HG02759 (cell line): Measurements from ENCODE around the gene CAMTA1.

Source experiments
- ATAC-seq: cut with Tn5 transposase; IDR thresholded peaks from one replicate; pipeline ENCODE4 v1.9.1; 2021; ENCODE audit warnings: mild to moderate bottlenecking, moderate library complexity; ENCODE audit not compliant: unreplicated experiment

Gene CAMTA1

DNA sequence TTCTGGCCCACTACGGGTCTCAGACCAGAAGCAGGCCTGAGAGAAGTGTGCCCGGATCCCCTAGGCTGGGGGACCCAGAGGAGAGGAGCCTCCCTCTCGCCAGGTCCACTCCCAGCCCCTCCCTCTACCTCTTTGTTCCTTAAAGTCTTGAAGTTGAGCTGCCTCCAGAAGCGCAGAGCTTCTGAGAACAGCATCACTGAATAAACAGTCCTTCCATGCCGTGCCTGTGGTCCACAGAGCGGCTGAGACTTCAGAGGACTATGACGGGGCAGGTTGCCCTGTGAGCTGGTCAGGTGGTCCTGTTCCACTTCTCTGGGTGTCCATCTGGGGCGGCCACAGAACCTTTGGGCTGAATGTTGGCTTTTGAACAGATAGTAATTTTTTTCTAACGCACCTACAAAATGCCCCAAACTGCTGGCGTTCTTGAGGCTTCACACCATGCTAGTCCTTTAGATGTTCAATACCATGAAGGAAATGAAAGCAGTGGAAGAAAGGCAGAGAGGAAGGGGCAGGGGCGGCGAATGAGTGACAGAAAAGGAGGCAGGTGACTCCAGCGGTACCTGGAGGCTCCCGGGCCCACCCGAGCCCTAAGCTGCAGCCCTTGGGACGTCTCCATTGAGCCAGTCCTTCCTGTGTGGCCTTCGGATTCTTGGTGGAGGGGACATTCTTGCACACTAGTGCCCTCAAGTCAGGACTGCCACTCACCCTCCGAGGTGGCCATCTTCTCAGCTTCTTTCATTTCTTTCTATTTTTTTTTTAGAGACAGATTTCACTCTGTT, 746.5 kb downstream of the CAMTA1 start:
- no peak for ATAC-seq

DNA sequence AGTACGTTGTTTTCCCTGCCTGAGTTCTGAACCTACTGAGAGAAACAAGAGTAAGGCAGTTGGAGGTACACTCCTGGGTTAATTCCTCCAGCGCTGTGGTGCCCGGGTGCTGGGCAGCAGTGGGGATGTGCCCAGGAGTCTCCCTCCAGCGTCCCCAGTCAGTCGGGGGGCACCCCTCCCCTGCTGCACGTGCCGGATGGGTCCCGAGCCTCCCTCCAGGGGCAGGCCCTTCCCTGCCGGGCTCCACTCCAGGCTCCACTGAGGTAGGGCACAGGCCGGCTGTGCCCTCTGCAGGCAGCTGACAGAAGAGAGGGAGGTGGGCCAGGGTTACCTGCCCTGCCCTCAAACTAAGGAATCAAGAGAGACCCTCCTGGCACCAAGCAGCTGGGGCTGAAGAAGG, 747.8 kb downstream of the CAMTA1 start:
- no peak for ATAC-seq

DNA sequence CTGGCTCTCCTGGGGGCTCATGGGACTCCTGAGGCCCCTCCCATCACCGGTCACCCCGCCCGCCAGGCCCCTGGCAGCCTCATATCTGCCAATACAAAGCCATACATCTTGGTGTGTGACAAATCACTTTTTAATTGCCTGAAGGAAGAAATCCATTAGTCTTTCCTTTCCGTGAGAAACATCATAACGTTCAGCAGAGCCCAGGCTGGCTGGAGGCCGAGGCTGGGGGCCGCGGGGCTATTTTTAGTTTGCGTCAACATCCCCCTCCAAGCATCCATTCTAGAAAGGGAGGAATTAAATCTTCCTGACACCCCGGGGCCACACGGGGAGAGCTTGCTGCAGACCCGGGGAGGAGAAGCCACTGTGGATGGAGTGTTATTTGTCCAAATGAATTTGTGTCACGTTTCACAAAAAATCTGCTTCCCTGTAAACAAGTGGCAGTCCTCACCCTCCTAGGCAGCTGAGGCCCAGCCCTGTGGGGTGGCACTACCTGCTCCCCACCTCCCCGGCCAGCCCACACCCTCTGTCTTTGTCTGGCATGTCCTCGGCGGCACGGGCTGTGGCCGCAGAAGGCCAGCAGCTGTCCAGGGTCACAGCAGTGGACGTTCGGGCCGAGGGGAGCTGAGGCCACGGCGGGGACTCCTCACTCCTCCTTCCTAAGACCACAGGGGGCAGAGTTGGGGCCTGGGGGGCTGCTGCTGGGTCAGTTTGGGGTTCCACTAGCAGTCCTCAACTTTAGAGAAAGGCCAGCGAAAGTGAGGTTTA, 749.0 kb downstream of the CAMTA1 start:
- no peak for ATAC-seq

DNA sequence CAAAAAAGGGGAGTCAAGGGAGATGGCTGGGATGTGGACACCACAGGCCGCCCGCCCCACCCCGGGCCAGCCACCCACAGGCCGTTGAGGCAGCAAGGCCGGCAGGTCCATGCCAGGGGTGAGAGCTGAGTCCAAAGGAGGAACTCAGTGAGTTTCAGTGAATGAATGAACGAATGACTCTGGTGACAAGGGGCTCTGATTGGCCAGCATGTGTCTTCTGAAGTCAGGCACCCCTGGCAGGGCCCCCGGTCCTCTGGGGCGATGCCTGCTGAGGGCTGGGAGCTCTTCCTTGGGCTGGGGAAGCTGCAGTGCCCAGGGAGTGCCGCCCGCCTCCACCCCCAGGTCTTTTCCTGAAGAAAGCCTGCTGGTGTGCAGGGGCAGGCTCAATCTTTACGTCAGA, 749.8 kb downstream of the CAMTA1 start:
- ATAC-seq: no peak

DNA sequence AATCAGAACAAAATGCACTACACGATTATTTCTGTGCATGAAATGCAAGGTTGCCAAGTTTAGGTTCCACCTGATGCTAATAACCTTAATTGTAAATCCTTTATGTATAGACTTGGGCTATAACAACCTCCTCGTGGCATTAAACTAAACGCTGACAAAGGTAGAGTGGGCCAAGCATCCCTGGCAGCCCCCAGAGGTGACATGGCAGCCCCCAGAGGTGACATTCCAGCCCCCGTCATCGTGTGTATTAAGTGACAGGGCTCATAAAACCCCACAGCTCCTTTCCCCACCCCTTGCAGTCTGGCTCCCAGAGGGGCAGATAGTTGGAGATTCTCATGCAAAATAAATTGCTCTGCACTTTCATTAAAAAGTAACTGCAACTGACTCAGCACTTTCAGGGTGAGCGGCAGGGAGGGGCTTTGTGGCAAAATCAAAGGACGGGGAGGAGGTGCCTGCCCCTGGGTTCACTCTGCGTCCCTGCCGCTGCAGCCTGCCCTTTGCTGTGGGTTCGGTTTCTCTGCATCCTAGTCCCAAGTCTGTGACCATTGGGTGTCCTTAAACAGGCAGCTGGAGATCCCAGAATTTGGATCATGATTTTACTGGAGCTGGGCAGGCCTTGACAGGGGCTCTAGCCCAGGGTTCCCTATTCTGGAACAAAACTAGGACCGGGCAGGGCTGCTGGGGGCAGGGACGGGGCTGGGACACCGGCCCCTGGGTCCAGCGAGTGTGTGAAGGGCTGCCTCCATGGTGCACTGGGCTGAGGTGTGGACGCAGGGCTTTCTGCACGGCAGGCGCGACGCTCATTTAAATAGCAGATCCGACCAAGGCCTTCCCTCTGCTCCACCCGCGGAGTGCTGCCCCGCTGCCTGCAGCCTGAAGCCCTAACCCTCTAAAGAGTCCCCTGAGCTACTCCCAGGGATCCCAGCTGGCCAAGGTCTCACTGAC, 751.0 kb downstream of the CAMTA1 start:
- no peak for ATAC-seq

DNA sequence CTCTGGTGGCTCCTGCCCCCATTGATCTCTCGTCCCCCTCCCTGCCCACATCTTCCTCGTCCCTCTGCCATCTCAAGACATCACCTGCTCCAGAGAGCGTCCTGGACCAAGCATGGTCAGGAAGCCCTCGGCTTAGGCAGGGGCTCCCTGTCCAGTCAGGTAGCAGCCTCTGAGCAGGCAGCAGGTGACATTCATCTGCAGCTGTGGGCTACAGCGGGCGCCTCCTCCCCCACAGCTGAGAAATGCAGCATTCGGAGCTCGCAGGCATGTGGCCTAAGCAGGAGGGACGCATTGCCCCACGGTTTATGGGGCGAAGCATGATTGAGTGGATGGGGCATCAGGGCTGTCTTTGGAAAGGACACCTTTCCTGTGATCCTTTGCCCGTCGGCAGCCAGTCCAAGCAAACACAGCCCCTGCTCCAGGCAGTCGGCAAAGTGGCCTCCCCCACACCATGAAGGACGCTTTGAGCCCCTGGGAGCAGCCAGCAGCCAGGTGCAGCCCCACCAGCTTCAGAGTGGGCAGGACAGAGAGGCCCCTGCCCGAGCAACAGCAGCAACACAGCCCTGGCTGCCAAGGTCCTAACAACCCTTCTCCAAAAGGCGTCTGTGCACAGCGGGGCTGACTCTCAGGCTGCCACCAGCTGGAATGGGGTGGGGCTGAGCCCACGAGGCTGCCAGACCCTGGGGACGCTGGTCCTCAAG, 751.8 kb downstream of the CAMTA1 start:
- no peak for ATAC-seq

DNA sequence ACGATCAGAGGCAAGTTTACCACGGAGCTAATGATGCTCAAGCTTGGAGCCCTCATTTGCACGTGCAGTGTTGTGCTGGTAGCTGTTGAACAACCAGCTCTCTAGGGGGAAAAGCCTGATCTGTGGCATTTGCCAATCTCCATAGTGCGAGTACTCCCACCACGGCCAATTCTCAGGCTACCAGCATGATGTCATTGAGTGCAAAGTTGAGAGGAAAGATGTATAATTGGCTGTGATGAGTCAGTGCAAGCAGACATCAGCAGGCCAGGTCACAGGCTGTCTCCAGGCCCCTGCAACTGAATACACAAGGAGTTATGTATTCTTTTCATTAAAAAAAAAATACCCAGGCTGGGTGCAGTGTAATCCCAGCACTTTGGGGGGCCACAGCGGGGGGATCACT, 752.8 kb downstream of the CAMTA1 start:
- no peak for ATAC-seq

DNA sequence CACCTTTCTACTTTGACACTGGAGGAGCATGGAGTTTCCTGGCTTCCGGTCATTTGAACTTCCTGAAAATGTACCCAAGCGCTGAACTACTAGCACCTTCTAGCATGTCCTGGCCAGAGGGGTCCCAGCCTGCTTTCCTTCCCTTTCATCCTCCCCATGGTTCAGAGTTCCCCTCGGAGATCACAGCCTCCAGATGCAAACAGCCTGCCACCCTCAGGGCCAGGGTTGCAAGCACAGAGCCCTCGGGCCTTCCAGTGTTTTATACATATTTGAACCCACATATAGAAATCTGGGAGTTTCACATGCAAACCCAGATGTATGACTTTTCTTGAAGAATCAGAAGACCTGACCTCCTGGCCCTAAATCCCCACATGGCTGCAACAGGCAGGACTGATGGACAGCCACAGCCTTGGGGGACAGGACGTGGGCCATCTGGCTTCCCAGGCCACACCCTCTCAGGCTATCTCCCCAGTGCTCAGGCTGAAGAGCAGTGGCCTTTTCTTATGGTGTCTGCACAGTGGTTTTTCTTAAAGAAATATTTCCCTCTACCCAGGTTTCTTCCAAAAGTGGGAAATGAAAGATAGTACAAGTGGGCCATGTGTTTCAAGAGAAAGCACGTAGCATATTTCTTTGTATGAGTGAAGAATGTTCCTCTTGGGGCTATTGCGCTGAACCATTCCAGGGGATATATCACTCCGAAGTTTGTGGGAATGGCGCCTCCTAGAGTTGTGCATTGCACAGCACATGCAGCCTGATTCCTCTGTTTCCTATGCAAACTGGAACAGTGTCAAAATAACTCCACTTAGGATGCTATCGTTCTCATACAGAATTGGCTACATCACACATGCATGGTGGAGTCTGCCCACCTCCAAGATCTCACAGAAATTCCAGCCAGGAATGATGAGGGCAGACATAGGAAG, 753.9 kb downstream of the CAMTA1 start:
- ATAC-seq: no peak

DNA sequence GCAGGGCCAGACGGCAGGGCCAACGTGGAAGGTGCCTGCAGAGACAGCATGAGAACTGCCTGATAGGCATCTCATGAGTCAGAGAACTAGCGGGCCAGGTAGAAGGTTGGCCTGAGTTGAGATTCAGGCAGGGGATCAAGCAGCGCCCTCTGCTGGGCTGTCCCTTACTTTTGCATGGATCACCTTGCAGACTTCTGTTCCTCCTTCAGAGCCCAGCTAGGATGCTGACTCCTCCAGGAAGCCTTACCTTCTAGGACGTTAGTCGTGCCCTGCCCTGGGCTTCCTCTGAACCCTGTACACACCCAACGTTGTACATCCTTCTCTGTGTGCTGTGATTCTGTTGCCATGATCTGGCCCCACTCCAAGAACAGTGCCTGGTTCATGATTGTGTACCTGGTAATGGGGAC, 754.5 kb downstream of the CAMTA1 start:
- no peak for ATAC-seq

DNA sequence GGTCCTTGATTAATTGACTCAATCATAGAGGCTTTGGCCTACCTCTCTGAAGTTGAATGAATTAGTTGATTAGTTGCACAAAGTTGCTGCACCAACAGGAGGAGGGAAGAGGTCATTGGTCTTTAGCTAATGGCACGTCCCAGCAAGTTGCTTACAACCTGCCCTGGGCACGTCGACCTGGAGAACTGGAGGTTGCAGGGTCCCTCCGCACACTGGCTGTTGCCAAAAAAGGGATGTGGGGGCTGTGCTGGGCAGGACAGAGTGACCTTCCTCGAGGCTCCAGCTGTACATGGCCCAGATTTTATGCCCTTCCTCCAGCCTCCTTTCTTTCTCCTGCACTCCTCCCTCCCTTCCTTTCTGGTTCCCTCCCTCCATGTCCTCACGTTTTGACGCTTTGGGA, 755.6 kb downstream of the CAMTA1 start:
- ATAC-seq: no peak

DNA sequence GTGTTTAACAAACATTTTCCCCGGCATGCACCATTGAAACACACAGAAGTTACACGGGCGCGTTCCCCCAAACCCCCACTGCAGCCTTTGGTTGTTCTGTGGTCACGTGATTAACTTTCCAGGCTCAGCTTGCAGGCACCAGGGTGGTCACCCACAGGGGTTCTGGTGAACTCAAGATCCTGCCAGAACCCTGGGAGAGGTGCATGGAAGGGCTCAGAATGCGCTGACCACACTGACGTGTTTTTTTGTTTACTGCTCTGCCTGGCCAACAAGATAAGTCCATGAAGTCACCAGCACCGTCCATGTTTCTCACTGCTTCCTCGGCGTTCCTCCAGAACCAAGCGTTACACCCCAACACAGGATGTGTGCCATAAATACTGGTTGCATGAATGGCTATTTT, 756.4 kb downstream of the CAMTA1 start:
- no peak for ATAC-seq

DNA sequence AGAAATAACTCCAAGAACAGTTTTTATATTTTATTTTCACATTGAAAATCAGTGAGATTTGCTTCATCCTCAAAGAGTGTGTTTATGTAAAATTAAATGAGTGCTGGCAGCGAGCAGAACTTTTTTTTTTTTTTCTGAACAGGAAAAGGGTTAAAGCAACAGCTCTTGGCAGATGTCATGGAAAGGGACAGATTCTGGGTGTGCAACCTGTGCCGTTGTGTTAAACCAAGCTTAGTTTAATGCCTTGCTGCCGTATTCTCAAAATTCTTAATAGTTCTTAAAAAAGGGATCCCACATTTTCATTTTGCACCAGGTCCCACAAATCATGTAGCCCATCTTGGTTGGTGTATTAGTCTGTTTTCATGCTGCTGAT, 758.5 kb downstream of the CAMTA1 start:
- ATAC-seq: no peak

DNA sequence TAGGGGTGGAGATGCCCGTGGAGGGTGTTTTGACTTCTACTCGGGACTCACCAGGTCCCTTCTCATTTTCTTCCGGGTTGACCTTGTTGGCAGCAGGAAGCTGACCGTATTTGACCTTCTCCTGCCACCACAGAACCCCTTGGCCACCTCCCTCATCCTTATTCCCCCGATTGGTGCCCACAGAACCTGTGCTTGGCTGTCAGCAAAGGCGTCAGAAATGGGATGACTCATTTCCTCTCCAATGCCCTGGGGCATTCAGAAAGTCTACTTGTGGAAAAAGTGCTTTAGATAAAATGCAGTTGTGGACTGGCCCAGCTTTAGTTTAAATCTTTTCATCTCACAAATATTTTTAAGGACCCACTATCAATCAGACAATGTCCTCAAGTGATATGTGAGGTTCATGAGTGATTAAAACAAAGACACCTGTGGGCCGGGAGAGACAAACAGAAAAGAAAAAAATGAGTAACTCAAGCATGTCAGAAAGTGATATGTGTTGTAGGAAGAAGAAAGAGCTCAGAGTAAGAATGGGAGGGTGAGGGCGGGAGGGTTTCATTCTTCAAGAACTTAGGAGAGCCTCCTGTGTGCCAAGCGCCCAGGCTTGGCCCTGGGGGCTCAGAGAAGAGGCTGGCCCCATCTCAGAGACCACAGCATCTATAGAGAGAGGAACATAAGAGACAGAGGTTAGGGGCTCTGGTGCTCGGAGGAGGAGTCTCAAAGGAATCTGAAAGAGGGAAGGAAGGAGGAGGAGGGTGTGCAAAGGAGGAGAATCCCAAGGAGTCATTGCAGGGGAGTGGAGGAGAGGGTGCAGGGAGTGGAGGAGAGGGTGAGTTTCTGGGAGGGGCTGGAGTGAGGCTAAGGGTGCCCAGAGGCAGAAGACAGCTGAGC, 764.3 kb downstream of the CAMTA1 start:
- ATAC-seq: no peak

DNA sequence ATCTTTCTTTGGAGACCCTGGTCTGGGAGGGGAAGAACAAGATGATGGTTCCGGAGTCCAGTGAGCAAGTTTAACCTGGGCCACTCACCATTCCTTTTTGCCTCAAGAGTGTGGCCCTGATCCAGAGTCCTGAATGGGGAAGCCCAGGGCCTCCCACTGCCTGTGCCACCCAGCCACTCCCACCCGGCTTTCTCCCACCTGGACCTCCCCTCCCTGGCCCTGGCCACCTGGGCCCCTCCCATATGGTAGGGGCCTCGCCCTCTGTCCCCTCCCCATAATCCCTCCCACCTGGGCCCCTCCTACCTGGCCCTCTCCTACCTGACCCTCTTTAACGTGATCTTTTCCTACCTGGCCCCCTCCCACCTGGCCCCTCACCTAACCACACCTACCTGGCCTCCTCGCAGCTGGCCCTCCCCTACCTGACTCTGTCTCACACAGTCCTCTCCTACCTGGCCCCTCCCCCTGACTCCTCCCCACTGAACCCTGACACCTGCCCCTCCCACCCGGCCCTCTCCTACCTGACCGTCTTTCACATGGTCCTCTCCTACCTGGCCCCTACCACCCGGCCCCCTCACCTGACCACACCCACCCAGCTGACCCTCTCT, 765.1 kb downstream of the CAMTA1 start:
- no peak for ATAC-seq

DNA sequence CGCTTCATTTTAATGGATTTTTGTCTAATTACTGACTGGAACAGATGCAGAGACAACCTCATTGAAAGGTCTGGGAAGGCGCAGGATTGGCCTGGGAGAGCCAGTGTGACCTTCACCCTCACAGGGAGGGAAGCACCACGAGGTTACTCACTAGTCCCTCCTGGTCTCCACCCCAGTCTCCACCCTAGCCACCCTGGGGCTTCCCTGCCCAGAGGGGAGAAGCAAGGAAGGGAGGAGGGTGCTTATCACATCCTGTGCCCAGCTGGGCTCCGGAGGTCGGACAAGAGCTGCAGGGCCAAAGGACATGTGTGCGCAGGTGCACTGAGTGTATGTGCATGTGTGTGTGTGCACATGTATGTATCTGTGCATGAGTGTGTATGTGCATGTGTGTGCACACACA, 765.7 kb downstream of the CAMTA1 start:
- no peak for ATAC-seq

DNA sequence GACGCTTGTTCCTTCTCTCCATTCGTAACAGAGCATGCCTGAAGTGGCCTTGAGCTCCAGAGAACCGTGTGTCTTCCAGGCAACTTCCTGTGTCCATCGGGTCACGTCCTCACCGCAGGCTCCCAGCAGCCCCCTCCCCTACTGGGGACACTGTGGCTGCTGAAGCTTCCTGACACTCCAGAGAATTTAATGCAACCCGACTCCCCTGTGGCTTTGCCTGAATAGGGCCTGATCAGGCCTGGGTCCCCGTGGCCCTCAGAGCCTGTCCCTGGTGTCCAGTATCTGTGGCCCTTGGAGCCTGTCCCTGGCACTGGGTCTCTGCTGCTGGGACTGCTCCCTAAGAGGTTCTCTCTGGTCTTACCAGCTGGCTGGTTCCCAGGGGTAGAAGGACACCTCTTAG, 766.2 kb downstream of the CAMTA1 start:
- ATAC-seq: no peak

DNA sequence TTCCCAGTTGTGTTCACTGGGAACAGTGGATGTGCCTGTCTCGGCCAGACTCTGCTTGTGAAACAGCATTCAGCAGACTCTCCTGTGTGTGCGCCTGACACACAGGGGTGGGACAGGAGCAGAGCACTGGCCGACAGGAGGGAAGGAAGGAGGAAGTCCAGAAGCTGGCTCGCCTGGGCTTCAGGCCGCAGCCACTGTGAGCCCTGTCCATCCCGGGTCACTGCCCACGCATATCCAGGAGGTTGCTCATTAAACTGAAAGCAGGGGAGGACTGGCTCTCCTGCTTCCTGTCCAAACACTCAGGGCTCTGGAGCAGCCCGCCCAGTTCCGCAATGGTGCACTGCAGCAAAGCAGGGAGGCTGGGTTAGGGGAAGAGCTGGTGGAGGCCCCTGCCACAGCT, 767.1 kb downstream of the CAMTA1 start:
- no peak for ATAC-seq

DNA sequence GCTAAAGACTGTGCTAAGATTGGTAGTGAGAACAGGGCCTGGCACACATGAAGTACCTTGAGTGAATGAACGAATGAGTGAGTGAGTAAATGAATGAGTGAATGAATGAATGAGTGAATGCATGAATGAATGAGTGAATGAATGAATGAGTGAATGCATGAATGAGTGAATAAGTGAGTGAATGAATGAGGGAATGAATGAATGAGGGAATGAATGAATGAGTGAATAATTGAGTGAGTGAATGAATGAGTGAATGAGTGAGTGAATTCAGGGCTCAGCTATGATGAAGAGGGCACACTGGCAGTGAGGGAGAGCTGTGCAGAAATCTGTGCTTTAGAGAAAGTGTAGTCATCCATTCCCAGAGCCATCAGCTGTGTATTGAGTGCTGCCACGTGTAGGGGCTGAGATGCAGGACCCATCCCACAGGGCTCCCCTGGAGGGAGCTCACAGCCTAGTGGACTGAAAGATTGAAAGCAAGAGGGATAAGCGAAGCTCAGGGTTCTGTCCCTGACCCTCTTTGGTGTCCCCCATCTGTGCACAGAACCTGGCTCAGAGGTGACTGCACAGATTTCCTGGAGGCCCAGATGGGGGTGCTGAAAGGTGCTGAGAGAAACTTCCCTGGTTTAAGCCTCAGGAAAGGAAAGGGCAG, 767.9 kb downstream of the CAMTA1 start:
- no peak for ATAC-seq
